Measurements from ENCODE around the gene ZSCAN5B. TPM values are rescaled to one million over a fixed set of nuclear protein-coding genes. Genes with fewer than 3 reads are reported as not detected.
A peak's percentile ranks its signal among the peaks of the same experiment; 100 is the strongest.

ZSCAN5B gene
- total and polyA plus RNA-seq, 2 of the 13 experiments (the other 11 are each of a cell fraction or from before 2014, with no cell fraction given), result not detected

GRCh38 chr19:56142087-56142787, 55.3 kb downstream of the ZSCAN5B start (continued):
- TF ChIP-seq FOXP4 (CRISPR knock-in tag; IDR thresholded peaks at IDR 0.05) (peak; percentile 80; the same call in 1 of the 2 replicates), NCOA2 (CRISPR knock-in tag; IDR thresholded peaks at IDR 0.05) (peak; percentile 94), ZNF550 (CRISPR knock-in tag; IDR thresholded peaks at IDR 0.05; ENCODE audit: borderline replicate concordance) (no peak), ZKSCAN8 (CRISPR knock-in tag; IDR thresholded peaks at IDR 0.05; ENCODE audit: borderline replicate concordance) (0 out of 2 replicates have a peak, but pooled peaks have one; percentile 39), E2F5 (CRISPR knock-in tag; conservative IDR thresholded peaks at IDR 0.05) (no peak), EZH2 (conservative IDR thresholded peaks at IDR 0.05; ENCODE audit: low read depth, low read length) (no peak), ZNF564 (CRISPR knock-in tag; IDR thresholded peaks at IDR 0.05) (peak; percentile 67; the same call in 1 of the 2 replicates), KLF15 (CRISPR knock-in tag; IDR thresholded peaks at IDR 0.05; ENCODE audit: borderline replicate concordance) (no peak), MEF2D (CRISPR knock-in tag; IDR thresholded peaks at IDR 0.05) (peak; percentile 65), JARID2 (CRISPR knock-in tag; IDR thresholded peaks at IDR 0.05; ENCODE audit: insufficient replicate concordance) (no peak), MXD1 (CRISPR knock-in tag; IDR thresholded peaks at IDR 0.05) (peak; percentile 1; the same call in 1 of the 2 replicates), IKZF4 (CRISPR knock-in tag; IDR thresholded peaks at IDR 0.05; ENCODE audit: borderline replicate concordance, low read depth, not compliant biosample characterization) (no peak), RBFOX2 (IDR thresholded peaks at IDR 0.05; ENCODE audit: low read depth, low read length) (peak; percentile 52; the same call in 1 of the 2 replicates), SALL1 (CRISPR knock-in tag; IDR thresholded peaks at IDR 0.05) (peak; percentile 72), HOMEZ (CRISPR knock-in tag; IDR thresholded peaks at IDR 0.05; ENCODE audit: low read depth) (0 out of 2 replicates have a peak, but pooled peaks have one; percentile 49), ESRRA (CRISPR knock-in tag; IDR thresholded peaks at IDR 0.05; ENCODE audit: low read depth) (peak; percentile 81), SNAPC5 (CRISPR knock-in tag; IDR thresholded peaks at IDR 0.05; ENCODE audit: borderline replicate concordance) (no peak), DNMT3B (CRISPR knock-in tag; conservative IDR thresholded peaks at IDR 0.05) (0 out of 2 replicates have a peak, but pooled peaks have one; percentile 63), CBX5 (CRISPR knock-in tag; IDR thresholded peaks at IDR 0.05; ENCODE audit: borderline replicate concordance) (peak; percentile 75; the same call in 1 of the 2 replicates), SNRNP70 (IDR thresholded peaks at IDR 0.05; ENCODE audit: low read depth, low read length) (no peak), PRDM4 (CRISPR knock-in tag; IDR thresholded peaks at IDR 0.05; ENCODE audit: borderline replicate concordance) (no peak)
